AML-193 (cell line): Measurements from ENCODE around the gene KIF18A.
A peak's percentile ranks its signal among the peaks of the same experiment; 100 is the strongest.
"Not testable (repeated sequence)": the region's sequence is repeated elsewhere in the genome, so short reads cannot be mapped to it uniquely, and the experiment has no call there.

Experiments
- DNase-seq, 2 experiments: peaks; one replicate each; lab custom pipeline; 2025; lab: John Stamatoyannopoulos, UW

KIF18A gene

GRCh38 chr11:28107750-28108618 is at the start of gene KIF18A, which contains the start of gene METTL15:
Gene KIF18A, minus strand, starts transcription at chr11:28108156. Its CDS starts 10,209 bp downstream, at chr11:28097947.
Gene METTL15, plus strand, starts transcription at chr11:28108388. Its CDS starts 4,947 bp downstream, at chr11:28113335.
- peak; percentile 92 to 96 for DNase-seq

- DNase-seq = no peak
These were observed 45.6 kb upstream of the KIF18A start for GRCh38 chr11:28153586-28153985.

GRCh38 chr11:28152743-28153142 is 44.8 kb upstream of the KIF18A start:
- no peak for DNase-seq

DNA sequence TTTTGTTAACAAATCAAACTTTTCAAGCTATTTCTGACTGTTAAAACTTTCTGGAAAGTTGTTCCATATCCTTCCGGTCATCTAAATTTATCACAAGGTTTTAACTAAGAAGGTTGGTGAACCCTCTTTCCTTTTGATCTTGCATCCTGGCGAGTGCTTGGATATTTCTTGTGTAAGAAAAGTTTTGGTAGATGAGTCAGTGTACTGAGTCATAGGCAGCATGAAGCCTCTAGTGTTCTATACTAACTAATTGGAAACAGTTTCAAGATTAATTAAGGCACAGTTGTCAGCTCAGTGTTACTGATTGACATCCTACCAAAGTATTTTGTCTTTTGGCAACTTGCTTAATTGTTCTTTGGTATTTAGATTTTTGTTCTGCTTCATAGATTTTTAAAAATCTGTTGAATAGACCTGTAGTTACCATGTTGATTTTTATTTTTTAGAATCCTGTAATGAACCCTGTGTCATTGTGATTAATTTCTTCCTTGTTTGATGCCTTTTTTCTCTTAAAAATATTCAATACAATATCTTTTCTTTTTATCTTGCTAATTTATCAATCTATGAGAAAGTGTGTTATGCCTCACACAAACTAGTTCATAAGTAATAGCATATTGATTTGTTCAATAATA is 38.3 kb upstream of the KIF18A start:
- DNase-seq = peak in 1 of 2 experiments; percentile 5

DNA sequence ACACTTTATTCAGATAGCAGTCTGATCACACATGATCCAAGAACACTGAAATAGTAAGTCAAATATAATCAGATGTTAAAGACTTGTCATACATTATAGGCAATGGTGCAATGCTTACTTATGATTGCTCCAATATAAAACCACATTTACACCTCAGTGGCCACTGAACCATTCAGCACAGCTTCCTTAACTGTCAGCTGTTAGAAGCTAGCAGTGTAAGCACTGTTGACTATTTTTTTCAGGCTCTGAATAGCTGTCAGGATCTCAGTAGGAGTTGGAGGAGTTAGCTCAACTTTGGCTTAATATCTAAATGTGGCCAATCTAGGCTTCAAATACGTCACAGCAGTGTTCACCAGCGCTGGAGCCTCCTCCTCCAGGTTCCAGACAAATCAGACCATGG is 36.9 kb upstream of the KIF18A start:
- DNase-seq = peak in 1 of 2 experiments; percentile 5

GRCh38 chr11:28142724-28143123 is 34.8 kb upstream of the KIF18A start:
- no peak for DNase-seq

- no peak for DNase-seq
These were observed 32.9 kb upstream of the KIF18A start for GRCh38 chr11:28140689-28141455.

- DNase-seq = no peak
These were observed 32.0 kb upstream of the KIF18A start for GRCh38 chr11:28139841-28140415.

DNA sequence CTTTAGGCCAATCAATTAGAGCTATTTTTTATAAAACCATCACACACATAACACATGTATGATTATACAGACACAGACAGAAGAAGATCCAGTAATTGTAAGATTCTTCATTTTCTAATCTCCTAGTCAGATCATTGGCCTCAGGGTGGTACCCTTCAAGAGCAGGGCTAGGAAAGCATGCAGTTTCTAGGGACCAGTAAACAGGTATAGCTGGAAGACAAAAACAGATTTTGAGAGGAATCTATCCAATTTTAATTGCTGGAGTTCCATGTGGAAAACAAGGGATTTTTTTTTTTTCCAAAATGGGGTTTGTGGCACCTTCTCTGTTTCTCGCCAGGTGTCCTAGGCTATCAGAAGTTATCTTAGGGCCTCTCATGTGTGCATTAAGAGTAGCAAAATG is 29.9 kb upstream of the KIF18A start:
- DNase-seq = no peak

DNA sequence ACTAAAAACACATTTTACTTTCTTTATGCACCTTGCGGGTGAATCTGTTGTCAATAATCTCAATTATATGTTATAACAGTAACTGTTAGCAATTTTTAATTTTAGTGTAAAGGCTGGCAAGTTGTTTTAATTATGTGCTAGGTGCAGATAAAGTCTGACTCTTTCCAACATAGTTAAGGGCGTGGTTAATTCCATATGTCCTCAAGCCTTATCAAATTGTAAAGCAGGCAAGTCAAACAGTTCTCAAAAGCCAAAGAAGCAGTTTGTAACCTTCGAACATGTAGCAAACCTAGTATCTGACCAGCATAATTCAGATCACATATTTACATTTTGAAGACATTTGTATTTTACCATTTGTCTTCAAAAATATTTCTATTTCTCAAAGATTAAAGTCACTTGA is 29.4 kb upstream of the KIF18A start:
- no peak for DNase-seq

DNA sequence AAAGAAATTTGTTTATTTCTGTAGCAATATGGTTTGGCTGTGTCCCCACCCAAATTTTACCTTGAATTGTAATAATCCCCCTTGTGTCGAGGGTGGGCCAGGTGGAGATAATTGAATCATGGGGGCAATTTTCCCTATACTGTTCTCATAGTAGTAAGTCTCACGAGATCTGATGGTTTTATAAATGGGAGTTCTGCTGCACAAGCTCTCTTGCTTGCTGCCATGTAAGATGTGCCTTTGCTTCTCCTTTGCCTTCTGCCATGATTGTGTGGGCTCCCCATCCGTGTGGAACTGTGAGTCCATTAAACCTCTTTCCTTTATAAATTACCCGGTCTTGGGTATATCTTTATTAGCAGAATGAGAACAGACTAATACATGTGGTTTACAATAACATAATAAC is 28.2 kb upstream of the KIF18A start:
- not testable (repeated sequence) for DNase-seq

DNA sequence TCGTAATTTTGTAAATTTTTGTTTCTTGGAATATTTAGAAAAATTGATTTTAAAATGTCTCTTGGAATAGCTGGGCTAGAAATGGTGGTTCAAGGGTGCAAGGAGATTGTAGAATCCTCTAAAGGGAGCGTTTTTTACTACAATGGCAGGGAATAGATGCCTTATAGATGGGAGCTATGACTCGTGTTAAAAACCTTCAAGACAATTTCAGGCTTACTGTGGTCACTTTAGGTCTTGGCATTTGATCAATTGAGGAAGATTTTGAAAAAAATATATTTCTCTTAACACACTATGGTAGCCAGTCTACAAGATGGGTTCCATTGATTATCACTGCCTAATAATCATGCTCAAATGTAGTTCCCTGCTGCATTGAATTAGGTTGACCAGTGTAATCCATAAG is 25.2 kb upstream of the KIF18A start:
- no peak for DNase-seq

DNA sequence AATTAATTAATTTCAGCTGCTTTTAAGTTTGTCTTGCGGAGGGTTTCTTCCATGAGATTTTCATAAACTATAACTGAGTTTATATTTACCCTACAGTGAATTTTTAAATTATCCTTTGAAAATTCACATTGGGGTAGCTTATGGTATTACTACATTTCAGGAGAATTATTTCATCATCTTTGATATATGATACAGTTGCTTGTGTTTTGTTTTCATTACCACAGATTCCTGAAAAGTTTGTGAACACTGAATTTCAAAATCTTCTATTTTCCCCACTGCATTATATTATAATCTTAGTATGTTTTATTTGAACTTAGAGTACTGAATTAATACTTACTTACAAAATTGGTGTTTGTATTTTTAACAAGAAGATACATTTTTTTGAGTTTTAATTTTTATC is 24.6 kb upstream of the KIF18A start:
- DNase-seq = no peak

GRCh38 chr11:28123151-28123581 is 15.2 kb upstream of the KIF18A start:
- DNase-seq = no peak

DNA sequence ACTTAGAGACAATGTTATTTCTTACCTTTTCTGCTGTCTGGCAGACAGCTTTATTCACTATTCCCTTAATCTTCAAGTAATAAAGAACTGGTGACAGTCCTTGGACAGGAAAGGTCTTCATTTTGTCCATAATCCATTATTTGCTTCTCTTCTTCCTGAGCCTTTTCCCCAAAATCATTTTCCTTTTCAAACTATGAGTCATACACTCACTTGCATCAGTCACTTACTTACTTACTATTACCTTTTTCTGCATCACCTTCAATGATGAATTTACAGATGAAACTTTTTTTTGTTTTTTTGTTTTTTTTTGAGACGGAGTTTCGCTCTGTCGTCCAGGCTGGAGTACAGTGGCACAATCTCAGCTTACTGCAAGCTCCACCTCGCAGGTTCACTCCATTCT is 9.8 kb upstream of the KIF18A start:
- no peak for DNase-seq

DNA sequence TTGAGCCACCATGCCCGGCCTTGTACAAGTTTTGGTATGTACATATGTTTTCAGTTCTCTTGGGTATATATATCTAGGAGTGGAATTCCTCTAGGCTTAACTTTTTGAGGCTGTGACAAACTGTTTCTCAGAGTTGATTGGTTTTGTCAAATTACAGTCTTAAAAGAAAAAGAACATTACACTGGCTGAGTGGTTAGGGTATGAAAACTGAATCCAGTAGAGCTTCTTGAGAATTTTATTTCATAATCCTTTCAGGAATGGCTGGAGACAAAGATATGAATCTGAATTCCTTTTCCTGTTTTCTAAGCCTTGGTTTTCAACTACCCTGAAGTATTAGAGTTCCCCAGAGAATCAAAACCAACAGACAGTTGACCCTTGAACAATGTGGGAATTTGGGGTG is 6.8 kb upstream of the KIF18A start:
- DNase-seq = no peak

- no peak for DNase-seq
These were observed 6.2 kb upstream of the KIF18A start for GRCh38 chr11:28114116-28114515.

DNA sequence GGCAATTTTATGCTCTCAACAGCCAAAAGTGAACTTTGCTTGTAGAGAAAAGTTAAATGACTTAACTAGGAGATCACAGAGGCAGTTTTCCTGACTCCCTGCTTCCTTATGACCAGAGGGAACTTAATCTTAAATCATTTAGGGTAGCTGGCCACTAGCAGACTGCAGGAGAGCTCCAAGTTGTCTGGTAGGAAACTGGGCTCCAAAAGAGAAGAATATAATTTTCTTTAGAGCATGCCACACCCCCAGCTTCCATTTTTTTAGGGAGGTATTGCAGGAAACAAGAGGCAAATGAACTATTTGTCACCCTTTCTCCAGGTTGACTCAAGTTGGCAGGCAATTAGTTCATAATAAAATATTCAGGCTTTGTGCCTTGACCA is 2.9 kb upstream of the KIF18A start:
- DNase-seq = peak; percentile 5 to 21

DNA sequence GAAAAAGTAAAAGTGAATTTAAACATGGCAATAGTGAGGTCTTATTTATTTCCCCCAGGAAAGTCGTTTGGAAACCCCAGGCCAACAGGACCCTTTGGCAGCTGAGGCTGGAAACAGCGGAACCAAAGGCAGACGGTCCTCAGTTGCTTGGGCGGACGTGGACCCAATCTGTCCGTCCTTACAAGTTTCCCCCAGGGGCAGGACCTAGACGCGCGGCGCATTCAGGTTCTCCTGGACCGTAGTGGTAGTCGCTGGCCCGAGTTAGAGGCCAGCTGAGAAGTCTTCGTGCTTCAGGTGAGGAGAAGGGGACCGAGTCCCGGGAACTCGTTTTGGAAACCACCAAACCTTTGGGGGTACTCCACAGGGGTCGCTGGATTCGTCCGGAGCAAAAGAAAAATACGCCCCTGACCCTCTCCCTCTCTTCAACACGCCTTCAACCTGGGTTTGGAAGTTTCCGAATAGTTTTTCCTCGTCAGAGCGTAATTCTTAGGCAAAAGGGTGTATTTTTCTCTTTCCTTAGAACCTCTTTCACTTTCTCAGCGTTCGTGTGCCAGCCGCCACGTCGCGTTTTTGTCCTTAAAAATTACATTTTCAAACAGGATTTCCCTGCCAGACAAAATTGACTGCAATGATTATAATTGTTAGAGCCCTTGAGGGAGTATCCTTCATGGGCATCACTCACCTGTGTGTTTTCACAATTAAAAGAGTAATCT is 2.3 kb upstream of the KIF18A start:
- DNase-seq = peak; percentile 26 to 53

DNA sequence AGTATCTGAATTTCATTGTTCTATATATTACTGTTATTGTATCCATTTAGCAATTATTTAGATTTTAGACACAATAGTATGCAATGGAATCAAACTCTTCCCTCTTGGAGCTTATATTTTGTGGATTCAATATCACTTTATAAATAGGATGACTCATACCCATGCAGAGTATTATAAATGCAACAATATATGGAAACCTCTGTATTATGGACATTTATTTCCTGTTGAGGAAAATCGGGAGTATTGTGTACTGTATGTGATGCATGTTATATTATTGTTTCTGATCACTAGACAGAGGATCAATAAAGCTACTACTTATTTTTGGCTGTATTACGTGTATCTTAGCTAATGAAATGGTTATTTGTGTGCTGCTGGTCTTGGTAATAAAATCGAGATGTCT is 1.0 kb upstream of the KIF18A start:
- no peak for DNase-seq

- DNase-seq = peak; percentile 47 to 52
These were observed 686 bp downstream of the KIF18A start for GRCh38 chr11:28107191-28107749.
